AG04450 (cell line): Measurements from ENCODE around the gene PTPN13. TPM values are rescaled to one million over a fixed set of nuclear protein-coding genes. Genes with fewer than 3 reads are reported as not detected.

Experiments
- CTCF ChIA-PET: fragments of 300-600, 350-600 bp; formaldehyde crosslinking; extraction: SDS; loops from one replicate; lab custom pipeline; 2022; ENCODE audit warnings: antibody characterized with exemption, inconsistent platforms; lab: Charles Lee
- POLR2A ChIA-PET: fragments of 350-600 bp; formaldehyde crosslinking; extraction: SDS; loops from one replicate; lab custom pipeline; 2021; ENCODE audit warnings: antibody characterized with exemption, inconsistent platforms; lab: Yijun Ruan, JAX
- DNase-seq: peaks from one replicate; pipeline ENCODE4 v3.0.0-alpha.2; 2011; ENCODE audit warnings: low read depth, low spot score
- H3K27ac ChIP-seq: one replicate; pipeline ENCODE4 v1.5.1; 2012; ENCODE audit warnings: low read depth, low read length, control low read depth
- H3K27me3 ChIP-seq: one replicate; pipeline ENCODE4 v1.6.0; 2012; ENCODE audit warnings: low read length; ENCODE audit not compliant: control insufficient read depth, insufficient read depth
- H3K4me3 ChIP-seq: 2 replicates; pipeline ENCODE4 v1.5.1; 2011; ENCODE audit warnings: mild to moderate bottlenecking, low read depth, low read length, control low read depth
- H3K9me3 ChIP-seq: 2 replicates; pipeline ENCODE4 v1.5.1; 2012; ENCODE audit warnings: low read length; ENCODE audit not compliant: control insufficient read depth, insufficient read depth
- CTCF ChIP-seq: IDR thresholded peaks from 2 replicates; pipeline ENCODE4 v1.5.1; 2011; ENCODE audit warnings: low read depth, low read length, control low read depth, inconsistent platforms
- polyA plus RNA-seq: library from polyadenylated mRNA; depleted of rRNA; stranded (reverse); fragments of >200 nt; gene quantifications from 2 replicates; pipeline ENCODE4 v1.2.3, GENCODE V29; 2011

Gene PTPN13
- polyA plus RNA-seq, 1 experiment: 26.7 TPM

GRCh38 chr4:86560447-86560846 is 33.7 kb upstream of the PTPN13 start:
- CTCF ChIA-PET: no interaction called here
- POLR2A ChIA-PET: no interaction called here
- DNase-seq: no peak
- Histone ChIP-seq H3K4me3 (no peak overlapping the region), H3K9me3 (no peaks in the 10 kb centered on the region), H3K27ac (no peak overlapping the region), H3K27me3 (no peaks in the 10 kb centered on the region)
- TF ChIP-seq CTCF: no peak

GRCh38 chr4:86561256-86561655 is 32.9 kb upstream of the PTPN13 start:
- no peak for DNase-seq
- Histone ChIP-seq H3K9me3 (no peaks in the 10 kb centered on the region), H3K27me3 (no peaks in the 10 kb centered on the region), H3K27ac (no peak overlapping the region), H3K4me3 (no peak overlapping the region)
- ChIA-PET POLR2A (no interaction called here), CTCF (no interaction called here)
- no peak for TF ChIP-seq CTCF

GRCh38 chr4:86563416-86563815 is 30.7 kb upstream of the PTPN13 start:
- ChIA-PET POLR2A (interaction anchor here (2.1 kb wide), 1 partner anchor 31 kb away, joined by 6 read pairs; the partner anchor contains the start of gene PTPN13), CTCF (no interaction called here)
- TF ChIP-seq CTCF: no peak
- H3K27me3 ChIP-seq: no peaks in the 10 kb centered on the region
- no peak overlapping the region for H3K27ac ChIP-seq
- DNase-seq: no peak
- H3K9me3 ChIP-seq: no peaks in the 10 kb centered on the region
- H3K4me3 ChIP-seq: no peak overlapping the region

- TF ChIP-seq CTCF: no peak
- CTCF ChIA-PET: interaction anchor here (0.6 kb wide), 2 partner anchors 65 to 671 kb away, joined by 3 to 6 read pairs; no protein-coding TSS in a partner anchor
- H3K4me3 ChIP-seq: no peak overlapping the region
- no peaks in the 10 kb centered on the region for H3K27me3 ChIP-seq
- no peak for DNase-seq
- POLR2A ChIA-PET: interaction anchor here (2.1 kb wide), 1 partner anchor 29 kb away, joined by 6 read pairs; the partner anchor contains the start of gene PTPN13
- H3K9me3 ChIP-seq: no peaks in the 10 kb centered on the region
- no peak overlapping the region for H3K27ac ChIP-seq
Measured at GRCh38 chr4:86564795-86565194, 29.3 kb upstream of the PTPN13 start.

GRCh38 chr4:86565651-86566050 is 28.5 kb upstream of the PTPN13 start:
- TF ChIP-seq CTCF: no peak
- CTCF ChIA-PET: interaction anchor here (0.6 kb wide), 1 partner anchor 64 kb away, joined by 3 read pairs; no protein-coding TSS in a partner anchor
- Histone ChIP-seq H3K27ac (no peak overlapping the region), H3K9me3 (no peaks in the 10 kb centered on the region), H3K4me3 (no peak overlapping the region), H3K27me3 (no peaks in the 10 kb centered on the region)
- POLR2A ChIA-PET: no interaction called here
- DNase-seq: no peak
